ENCODE results near the gene EXOC3L2.

GRCh38 chr19:45273521-45273855 is 28.3 kb upstream of the EXOC3L2 start:
- TF ChIP-seq, protein P1, sequence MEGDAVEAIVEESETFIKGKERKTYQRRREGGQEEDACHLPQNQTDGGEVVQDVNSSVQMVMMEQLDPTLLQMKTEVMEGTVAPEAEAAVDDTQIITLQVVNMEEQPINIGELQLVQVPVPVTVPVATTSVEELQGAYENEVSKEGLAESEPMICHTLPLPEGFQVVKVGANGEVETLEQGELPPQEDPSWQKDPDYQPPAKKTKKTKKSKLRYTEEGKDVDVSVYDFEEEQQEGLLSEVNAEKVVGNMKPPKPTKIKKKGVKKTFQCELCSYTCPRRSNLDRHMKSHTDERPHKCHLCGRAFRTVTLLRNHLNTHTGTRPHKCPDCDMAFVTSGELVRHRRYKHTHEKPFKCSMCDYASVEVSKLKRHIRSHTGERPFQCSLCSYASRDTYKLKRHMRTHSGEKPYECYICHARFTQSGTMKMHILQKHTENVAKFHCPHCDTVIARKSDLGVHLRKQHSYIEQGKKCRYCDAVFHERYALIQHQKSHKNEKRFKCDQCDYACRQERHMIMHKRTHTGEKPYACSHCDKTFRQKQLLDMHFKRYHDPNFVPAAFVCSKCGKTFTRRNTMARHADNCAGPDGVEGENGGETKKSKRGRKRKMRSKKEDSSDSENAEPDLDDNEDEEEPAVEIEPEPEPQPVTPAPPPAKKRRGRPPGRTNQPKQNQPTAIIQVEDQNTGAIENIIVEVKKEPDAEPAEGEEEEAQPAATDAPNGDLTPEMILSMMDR (IDR thresholded peaks at IDR 0.05) = no peak
- TF ChIP-seq POLR2A (IDR thresholded peaks at IDR 0.05; ENCODE audit: low read depth) = no peak
- TF ChIP-seq EP300 (IDR thresholded peaks at IDR 0.05) = no peak
